HEK293 (cell line): ENCODE measurements around the gene TMEM145.

Experiments
- EGR2 ChIP-seq: fragments of 450-650 bp; formaldehyde crosslinking; IDR thresholded peaks from 2 replicates; pipeline ENCODE4 v1.5.1; 2016; ENCODE audit warnings: low read depth, missing biosample characterization, missing genetic modification characterization
- GLI4 ChIP-seq: fragments of 450-650 bp; formaldehyde crosslinking; IDR thresholded peaks from 2 replicates; pipeline ENCODE4 v1.5.1; 2016; ENCODE audit warnings: missing biosample characterization, missing genetic modification characterization
- GLIS1 ChIP-seq: fragments of 450-650 bp; formaldehyde crosslinking; IDR thresholded peaks from 2 replicates; pipeline ENCODE4 v1.5.1; 2016; ENCODE audit warnings: missing biosample characterization, missing genetic modification characterization
- KLF10 ChIP-seq: fragments of 450-650 bp; IDR thresholded peaks from 2 replicates; pipeline ENCODE4 v1.5.1; 2018; ENCODE audit warnings: missing biosample characterization, mild to moderate bottlenecking, missing genetic modification characterization
- KLF9 ChIP-seq: fragments of 450-650 bp; formaldehyde crosslinking; IDR thresholded peaks from 2 replicates; pipeline ENCODE4 v1.5.1; 2016; ENCODE audit warnings: missing biosample characterization, missing genetic modification characterization, low read depth
- MZF1 ChIP-seq: fragments of 450-650 bp; formaldehyde crosslinking; IDR thresholded peaks from 2 replicates; pipeline ENCODE4 v1.5.1; 2017; ENCODE audit warnings: missing biosample characterization, missing genetic modification characterization, borderline replicate concordance
- OSR2 ChIP-seq: fragments of 450-650 bp; formaldehyde crosslinking; IDR thresholded peaks from 2 replicates; pipeline ENCODE4 v1.5.1; 2016; ENCODE audit warnings: missing biosample characterization, missing genetic modification characterization
- TCF7L2 ChIP-seq: IDR thresholded peaks from 2 replicates; pipeline ENCODE4 v1.6.1; 2011; ENCODE audit warnings: low read depth, mild to moderate bottlenecking, inconsistent platforms, low read length, moderate library complexity, borderline replicate concordance
- WT1 ChIP-seq: fragments of 450-650 bp; formaldehyde crosslinking; IDR thresholded peaks from 2 replicates; pipeline ENCODE4 v1.5.1; 2016; ENCODE audit warnings: missing biosample characterization, missing genetic modification characterization
- YY2 ChIP-seq: fragments of 450-650 bp; formaldehyde crosslinking; IDR thresholded peaks from 2 replicates; pipeline ENCODE4 v1.5.1; 2016; ENCODE audit warnings: missing biosample characterization, missing genetic modification characterization
- ZBTB48 ChIP-seq: fragments of 450-650 bp; formaldehyde crosslinking; IDR thresholded peaks from 2 replicates; pipeline ENCODE4 v1.5.1; 2016; ENCODE audit warnings: missing biosample characterization, missing genetic modification characterization
- ZNF169 ChIP-seq: fragments of 450-650 bp; formaldehyde crosslinking; IDR thresholded peaks from 2 replicates; pipeline ENCODE4 v1.5.1; 2016; ENCODE audit warnings: missing biosample characterization, missing genetic modification characterization
- ZNF24 ChIP-seq: fragments of 450-650 bp; formaldehyde crosslinking; IDR thresholded peaks from 2 replicates; pipeline ENCODE4 v1.5.1; 2016; ENCODE audit warnings: missing biosample characterization, missing genetic modification characterization
- ZNF274 ChIP-seq, 2 experiments: fragments of 200-500 bp in 1 of 2; fragments of 450-650 bp in 1 of 2; sonication (Bioruptor generic) in 1 of 2; formaldehyde crosslinking in 1 of 2; IDR thresholded peaks; 2 replicates each; pipeline versions ENCODE4 v1.5.1 to v1.6.1; 2014 to 2016; ENCODE audit warnings: borderline replicate concordance in 1 of 2, inconsistent platforms in 1 of 2, low read length in 1 of 2, missing biosample characterization in 1 of 2, missing genetic modification characterization in 1 of 2
- ZNF350 ChIP-seq: fragments of 450-650 bp; formaldehyde crosslinking; IDR thresholded peaks from 2 replicates; pipeline ENCODE4 v1.5.0; 2017; ENCODE audit warnings: missing biosample characterization, mild to moderate bottlenecking, missing genetic modification characterization
- ZNF416 ChIP-seq: fragments of 450-650 bp; formaldehyde crosslinking; IDR thresholded peaks from 2 replicates; pipeline ENCODE4 v1.5.1; 2016; ENCODE audit warnings: missing biosample characterization, missing genetic modification characterization
- ZNF510 ChIP-seq: fragments of 450-650 bp; formaldehyde crosslinking; IDR thresholded peaks from 2 replicates; pipeline ENCODE4 v1.5.1; 2018; ENCODE audit warnings: mild to moderate bottlenecking, missing genetic modification characterization, missing biosample characterization; ENCODE audit not compliant: insufficient replicate concordance
- ZNF529 ChIP-seq: fragments of 450-650 bp; formaldehyde crosslinking; IDR thresholded peaks from 2 replicates; pipeline ENCODE4 v1.5.1; 2017; ENCODE audit warnings: missing genetic modification characterization, missing biosample characterization; ENCODE audit not compliant: insufficient replicate concordance
- ZNF530 ChIP-seq: fragments of 450-650 bp; formaldehyde crosslinking; IDR thresholded peaks from 2 replicates; pipeline ENCODE4 v1.5.1; 2016; ENCODE audit warnings: low read depth, missing biosample characterization, missing genetic modification characterization
- ZNF664 ChIP-seq: fragments of 450-650 bp; formaldehyde crosslinking; IDR thresholded peaks from 2 replicates; pipeline ENCODE4 v1.5.1; 2016; ENCODE audit warnings: missing biosample characterization, missing genetic modification characterization
- ZNF707 ChIP-seq: fragments of 450-650 bp; formaldehyde crosslinking; IDR thresholded peaks from 2 replicates; pipeline ENCODE4 v1.5.1; 2016; ENCODE audit warnings: missing biosample characterization, missing genetic modification characterization
- ZNF776 ChIP-seq: fragments of 450-650 bp; formaldehyde crosslinking; IDR thresholded peaks from 2 replicates; pipeline ENCODE4 v1.5.0; 2017; ENCODE audit warnings: missing biosample characterization, missing genetic modification characterization, borderline replicate concordance
- ZSCAN16 ChIP-seq: fragments of 450-650 bp; formaldehyde crosslinking; IDR thresholded peaks from 2 replicates; pipeline ENCODE4 v1.5.1; 2016; ENCODE audit warnings: missing biosample characterization, missing genetic modification characterization
- ZSCAN30 ChIP-seq: fragments of 450-650 bp; IDR thresholded peaks from 2 replicates; pipeline ENCODE4 v1.5.1; 2018; ENCODE audit warnings: missing biosample characterization, mild to moderate bottlenecking, missing genetic modification characterization, moderate library complexity
- ZXDB ChIP-seq: fragments of 450-650 bp; formaldehyde crosslinking; IDR thresholded peaks from 2 replicates; pipeline ENCODE4 v1.5.1; 2016; ENCODE audit warnings: missing biosample characterization, missing genetic modification characterization
- TF ChIP-seq, protein P1 (sequence below): fragments of 450-650 bp; formaldehyde crosslinking; IDR thresholded peaks from 2 replicates; pipeline ENCODE4 v1.5.1; 2017; ENCODE audit warnings: missing biosample characterization, missing genetic modification characterization
- TF ChIP-seq, protein P2 (sequence below): fragments of 450-650 bp; formaldehyde crosslinking; IDR thresholded peaks from 2 replicates; pipeline ENCODE4 v1.5.1; 2016; ENCODE audit warnings: missing biosample characterization, missing genetic modification characterization
- TF ChIP-seq, protein P3 (sequence below): fragments of 450-650 bp; formaldehyde crosslinking; IDR thresholded peaks from 2 replicates; pipeline ENCODE4 v1.5.1; 2016; ENCODE audit warnings: missing biosample characterization, missing genetic modification characterization
- TF ChIP-seq, protein P4 (sequence below): fragments of 450-650 bp; formaldehyde crosslinking; IDR thresholded peaks from 2 replicates; pipeline ENCODE4 v1.5.1; 2017; ENCODE audit warnings: missing biosample characterization, missing genetic modification characterization
- TF ChIP-seq, protein P5 (sequence below): fragments of 450-650 bp; formaldehyde crosslinking; IDR thresholded peaks from 2 replicates; pipeline ENCODE4 v1.5.1; 2016; ENCODE audit warnings: missing biosample characterization, missing genetic modification characterization, low read depth
- TF ChIP-seq, protein P6 (sequence below): fragments of 450-650 bp; formaldehyde crosslinking; IDR thresholded peaks from 2 replicates; pipeline ENCODE4 v1.5.1; 2016; ENCODE audit warnings: missing biosample characterization, missing genetic modification characterization

Gene TMEM145

DNA sequence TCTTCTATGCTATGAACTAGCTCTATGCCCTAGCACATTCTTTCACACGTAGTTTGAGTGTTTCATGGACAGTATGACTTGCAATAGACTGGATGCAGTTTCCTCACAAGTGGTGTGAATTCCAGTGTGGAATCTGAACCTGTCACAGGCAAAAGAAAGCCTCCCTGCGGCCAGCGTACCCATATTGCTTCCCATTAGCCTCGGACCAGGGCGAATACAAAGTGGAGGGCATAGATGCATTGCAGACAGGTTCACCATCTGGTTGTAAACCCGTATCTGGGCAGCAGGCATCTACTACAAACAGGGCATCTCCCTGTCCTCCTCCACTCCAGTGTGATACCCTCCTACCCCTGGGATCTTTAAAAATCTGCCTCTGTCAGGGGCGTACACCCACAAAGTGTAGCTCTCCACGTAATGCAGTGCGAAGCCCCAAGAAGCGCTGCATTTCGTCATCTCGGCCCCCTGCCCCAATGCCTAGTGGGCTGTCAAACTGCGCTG lies 45.4 kb upstream of the TMEM145 start (continued):
- TF ChIP-seq, protein P1, sequence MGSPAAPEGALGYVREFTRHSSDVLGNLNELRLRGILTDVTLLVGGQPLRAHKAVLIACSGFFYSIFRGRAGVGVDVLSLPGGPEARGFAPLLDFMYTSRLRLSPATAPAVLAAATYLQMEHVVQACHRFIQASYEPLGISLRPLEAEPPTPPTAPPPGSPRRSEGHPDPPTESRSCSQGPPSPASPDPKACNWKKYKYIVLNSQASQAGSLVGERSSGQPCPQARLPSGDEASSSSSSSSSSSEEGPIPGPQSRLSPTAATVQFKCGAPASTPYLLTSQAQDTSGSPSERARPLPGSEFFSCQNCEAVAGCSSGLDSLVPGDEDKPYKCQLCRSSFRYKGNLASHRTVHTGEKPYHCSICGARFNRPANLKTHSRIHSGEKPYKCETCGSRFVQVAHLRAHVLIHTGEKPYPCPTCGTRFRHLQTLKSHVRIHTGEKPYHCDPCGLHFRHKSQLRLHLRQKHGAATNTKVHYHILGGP (tag by site-specific recombination): no peak
- TF ChIP-seq ZNF350 (tag by site-specific recombination) (no peak), YY2 (0 out of 2 replicates have a peak, but pooled peaks have one; percentile 40), ZNF530 (tag by site-specific recombination) (no peak), ZSCAN16 (no peak), GLI4 (tag by site-specific recombination) (no peak), ZNF274 (IDR thresholded peaks at IDR 0.05; ENCODE audit: low read length) (no peak), ZNF274 (tag by site-specific recombination; IDR thresholded peaks at IDR 0.05; ENCODE audit: borderline replicate concordance) (no peak), ZBTB48 (peak; percentile 43; the same call in 1 of the 2 replicates), ZNF707 (tag by site-specific recombination) (no peak), ZNF169 (tag by site-specific recombination) (no peak), ZNF776 (no peak), EGR2 (tag by site-specific recombination) (peak; percentile 71), KLF10 (tag by site-specific recombination) (no peak), MZF1 (tag by site-specific recombination) (no peak), TCF7L2 (no peak), GLIS1 (tag by site-specific recombination) (no peak), ZSCAN30 (tag by site-specific recombination) (0 out of 2 replicates have a peak, but pooled peaks have one; percentile 10), ZNF664 (tag by site-specific recombination) (no peak), WT1 (0 out of 2 replicates have a peak, but pooled peaks have one; percentile 27), ZNF529 (tag by site-specific recombination) (no peak), ZXDB (tag by site-specific recombination) (no peak), OSR2 (tag by site-specific recombination) (no peak), ZNF510 (tag by site-specific recombination) (no peak), KLF9 (peak; percentile 18; the same call in 1 of the 2 replicates), ZNF416 (tag by site-specific recombination) (no peak), ZNF24 (tag by site-specific recombination) (no peak)
- TF ChIP-seq, protein P2, sequence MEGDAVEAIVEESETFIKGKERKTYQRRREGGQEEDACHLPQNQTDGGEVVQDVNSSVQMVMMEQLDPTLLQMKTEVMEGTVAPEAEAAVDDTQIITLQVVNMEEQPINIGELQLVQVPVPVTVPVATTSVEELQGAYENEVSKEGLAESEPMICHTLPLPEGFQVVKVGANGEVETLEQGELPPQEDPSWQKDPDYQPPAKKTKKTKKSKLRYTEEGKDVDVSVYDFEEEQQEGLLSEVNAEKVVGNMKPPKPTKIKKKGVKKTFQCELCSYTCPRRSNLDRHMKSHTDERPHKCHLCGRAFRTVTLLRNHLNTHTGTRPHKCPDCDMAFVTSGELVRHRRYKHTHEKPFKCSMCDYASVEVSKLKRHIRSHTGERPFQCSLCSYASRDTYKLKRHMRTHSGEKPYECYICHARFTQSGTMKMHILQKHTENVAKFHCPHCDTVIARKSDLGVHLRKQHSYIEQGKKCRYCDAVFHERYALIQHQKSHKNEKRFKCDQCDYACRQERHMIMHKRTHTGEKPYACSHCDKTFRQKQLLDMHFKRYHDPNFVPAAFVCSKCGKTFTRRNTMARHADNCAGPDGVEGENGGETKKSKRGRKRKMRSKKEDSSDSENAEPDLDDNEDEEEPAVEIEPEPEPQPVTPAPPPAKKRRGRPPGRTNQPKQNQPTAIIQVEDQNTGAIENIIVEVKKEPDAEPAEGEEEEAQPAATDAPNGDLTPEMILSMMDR (tag by site-specific recombination): 0 out of 2 replicates have a peak, but pooled peaks have one; percentile 20
- TF ChIP-seq, protein P3, sequence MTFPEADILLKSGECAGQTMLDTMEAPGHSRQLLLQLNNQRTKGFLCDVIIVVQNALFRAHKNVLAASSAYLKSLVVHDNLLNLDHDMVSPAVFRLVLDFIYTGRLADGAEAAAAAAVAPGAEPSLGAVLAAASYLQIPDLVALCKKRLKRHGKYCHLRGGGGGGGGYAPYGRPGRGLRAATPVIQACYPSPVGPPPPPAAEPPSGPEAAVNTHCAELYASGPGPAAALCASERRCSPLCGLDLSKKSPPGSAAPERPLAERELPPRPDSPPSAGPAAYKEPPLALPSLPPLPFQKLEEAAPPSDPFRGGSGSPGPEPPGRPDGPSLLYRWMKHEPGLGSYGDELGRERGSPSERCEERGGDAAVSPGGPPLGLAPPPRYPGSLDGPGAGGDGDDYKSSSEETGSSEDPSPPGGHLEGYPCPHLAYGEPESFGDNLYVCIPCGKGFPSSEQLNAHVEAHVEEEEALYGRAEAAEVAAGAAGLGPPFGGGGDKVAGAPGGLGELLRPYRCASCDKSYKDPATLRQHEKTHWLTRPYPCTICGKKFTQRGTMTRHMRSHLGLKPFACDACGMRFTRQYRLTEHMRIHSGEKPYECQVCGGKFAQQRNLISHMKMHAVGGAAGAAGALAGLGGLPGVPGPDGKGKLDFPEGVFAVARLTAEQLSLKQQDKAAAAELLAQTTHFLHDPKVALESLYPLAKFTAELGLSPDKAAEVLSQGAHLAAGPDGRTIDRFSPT (tag by site-specific recombination): no peak
- TF ChIP-seq, protein P4, sequence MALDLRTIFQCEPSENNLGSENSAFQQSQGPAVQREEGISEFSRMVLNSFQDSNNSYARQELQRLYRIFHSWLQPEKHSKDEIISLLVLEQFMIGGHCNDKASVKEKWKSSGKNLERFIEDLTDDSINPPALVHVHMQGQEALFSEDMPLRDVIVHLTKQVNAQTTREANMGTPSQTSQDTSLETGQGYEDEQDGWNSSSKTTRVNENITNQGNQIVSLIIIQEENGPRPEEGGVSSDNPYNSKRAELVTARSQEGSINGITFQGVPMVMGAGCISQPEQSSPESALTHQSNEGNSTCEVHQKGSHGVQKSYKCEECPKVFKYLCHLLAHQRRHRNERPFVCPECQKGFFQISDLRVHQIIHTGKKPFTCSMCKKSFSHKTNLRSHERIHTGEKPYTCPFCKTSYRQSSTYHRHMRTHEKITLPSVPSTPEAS: no peak
- TF ChIP-seq, protein P5, sequence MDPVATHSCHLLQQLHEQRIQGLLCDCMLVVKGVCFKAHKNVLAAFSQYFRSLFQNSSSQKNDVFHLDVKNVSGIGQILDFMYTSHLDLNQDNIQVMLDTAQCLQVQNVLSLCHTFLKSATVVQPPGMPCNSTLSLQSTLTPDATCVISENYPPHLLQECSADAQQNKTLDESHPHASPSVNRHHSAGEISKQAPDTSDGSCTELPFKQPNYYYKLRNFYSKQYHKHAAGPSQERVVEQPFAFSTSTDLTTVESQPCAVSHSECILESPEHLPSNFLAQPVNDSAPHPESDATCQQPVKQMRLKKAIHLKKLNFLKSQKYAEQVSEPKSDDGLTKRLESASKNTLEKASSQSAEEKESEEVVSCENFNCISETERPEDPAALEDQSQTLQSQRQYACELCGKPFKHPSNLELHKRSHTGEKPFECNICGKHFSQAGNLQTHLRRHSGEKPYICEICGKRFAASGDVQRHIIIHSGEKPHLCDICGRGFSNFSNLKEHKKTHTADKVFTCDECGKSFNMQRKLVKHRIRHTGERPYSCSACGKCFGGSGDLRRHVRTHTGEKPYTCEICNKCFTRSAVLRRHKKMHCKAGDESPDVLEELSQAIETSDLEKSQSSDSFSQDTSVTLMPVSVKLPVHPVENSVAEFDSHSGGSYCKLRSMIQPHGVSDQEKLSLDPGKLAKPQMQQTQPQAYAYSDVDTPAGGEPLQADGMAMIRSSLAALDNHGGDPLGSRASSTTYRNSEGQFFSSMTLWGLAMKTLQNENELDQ (tag by site-specific recombination): no peak
- TF ChIP-seq, protein P6, sequence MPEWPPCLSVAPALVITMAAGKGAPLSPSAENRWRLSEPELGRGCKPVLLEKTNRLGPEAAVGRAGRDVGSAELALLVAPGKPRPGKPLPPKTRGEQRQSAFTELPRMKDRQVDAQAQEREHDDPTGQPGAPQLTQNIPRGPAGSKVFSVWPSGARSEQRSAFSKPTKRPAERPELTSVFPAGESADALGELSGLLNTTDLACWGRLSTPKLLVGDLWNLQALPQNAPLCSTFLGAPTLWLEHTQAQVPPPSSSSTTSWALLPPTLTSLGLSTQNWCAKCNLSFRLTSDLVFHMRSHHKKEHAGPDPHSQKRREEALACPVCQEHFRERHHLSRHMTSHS: no peak
